HG02798 (cell line): Measurements from ENCODE around the gene ATF6B.
"Not testable (repeated sequence)": the region's sequence is repeated elsewhere in the genome, so short reads cannot be mapped to it uniquely, and the experiment has no call there.

Experiments used
- ATAC-seq: cut with Tn5 transposase; IDR thresholded peaks from one replicate; pipeline ENCODE4 v1.9.1; 2021; ENCODE audit warnings: mild to moderate bottlenecking; ENCODE audit not compliant: unreplicated experiment, poor library complexity

ATF6B gene

GRCh38 chr6:32085759-32086459, 42.1 kb downstream of the ATF6B start:
- no peak for ATAC-seq

GRCh38 chr6:32084780-32085179, 43.3 kb downstream of the ATF6B start:
- no peak for ATAC-seq

- ATAC-seq = no peak
These were observed 44.0 kb downstream of the ATF6B start for GRCh38 chr6:32083812-32084768.

GRCh38 chr6:32082935-32083334, 45.1 kb downstream of the ATF6B start:
- no peak for ATAC-seq

GRCh38 chr6:32082478-32082877, 45.6 kb downstream of the ATF6B start:
- no peak for ATAC-seq

GRCh38 chr6:32081168-32081990, 46.7 kb downstream of the ATF6B start:
- no peak for ATAC-seq

- no peak for ATAC-seq
These were observed 48.3 kb downstream of the ATF6B start for GRCh38 chr6:32079566-32080290.

- no peak for ATAC-seq
These were observed 51.7 kb downstream of the ATF6B start for GRCh38 chr6:32076321-32076809.

- no peak for ATAC-seq
These were observed 52.3 kb downstream of the ATF6B start for GRCh38 chr6:32075781-32076180.

GRCh38 chr6:32074996-32075532, 53.0 kb downstream of the ATF6B start:
- no peak for ATAC-seq

GRCh38 chr6:32073613-32074012, 54.4 kb downstream of the ATF6B start:
- no peak for ATAC-seq

GRCh38 chr6:32073101-32073500, 54.9 kb downstream of the ATF6B start:
- no peak for ATAC-seq

- no peak for ATAC-seq
These were observed 57.1 kb downstream of the ATF6B start for GRCh38 chr6:32070814-32071543.

GRCh38 chr6:32069878-32070515, 58.0 kb downstream of the ATF6B start:
- ATAC-seq = no peak

- no peak for ATAC-seq
These were observed 58.6 kb downstream of the ATF6B start for GRCh38 chr6:32069460-32069859.

- no peak for ATAC-seq
These were observed 59.2 kb downstream of the ATF6B start for GRCh38 chr6:32068867-32069266.

GRCh38 chr6:32068315-32068714, 59.7 kb downstream of the ATF6B start:
- not testable (repeated sequence) for ATAC-seq

- not testable (repeated sequence) for ATAC-seq
These were observed 60.5 kb downstream of the ATF6B start for GRCh38 chr6:32067521-32067920.
